T-helper 1 cell treated with Interleukin-12 subunit alpha and Interleukin-12 subunit beta and Interleukin-4 antibody, amounts not matched to agents 30 μg/mL and 1 μg/mL, for 36 hours (primary cell): Measurements from ENCODE around the gene CA5A.
"Not testable (repeated sequence)": the region's sequence is repeated elsewhere in the genome, so short reads cannot be mapped to it uniquely, and the experiment has no call there.

Source experiments
- H3K27ac Mint-ChIP-seq: one replicate; pipeline ENCODE4 v1.8.0; 2021; ENCODE audit warnings: mild to moderate bottlenecking, mixed read lengths
- H3K27me3 Mint-ChIP-seq: one replicate; pipeline ENCODE4 v1.8.0; 2021; ENCODE audit warnings: low read depth, mixed read lengths
- H3K36me3 Mint-ChIP-seq: one replicate; pipeline ENCODE4 v1.8.0; 2021; ENCODE audit warnings: low read depth, mixed read lengths
- H3K4me1 Mint-ChIP-seq: one replicate; pipeline ENCODE4 v1.8.0; 2021; ENCODE audit warnings: low read depth, mixed read lengths
- H3K4me3 Mint-ChIP-seq: one replicate; pipeline ENCODE4 v1.8.0; 2021; ENCODE audit warnings: mild to moderate bottlenecking, moderate library complexity, mixed read lengths
- H3K9me3 Mint-ChIP-seq: one replicate; pipeline ENCODE4 v1.8.0; 2021; ENCODE audit warnings: mixed read lengths

CA5A gene

GRCh38 chr16:87888346-87888745 lies 48.0 kb downstream of the CA5A start:
- H3K27ac Mint-ChIP-seq, H3K4me1 Mint-ChIP-seq, H3K27me3 Mint-ChIP-seq, H3K36me3 Mint-ChIP-seq, H3K9me3 Mint-ChIP-seq, H3K4me3 Mint-ChIP-seq: not testable (repeated sequence)

- not testable (repeated sequence) for H3K4me1 Mint-ChIP-seq, H3K4me3 Mint-ChIP-seq, H3K9me3 Mint-ChIP-seq, H3K36me3 Mint-ChIP-seq, H3K27me3 Mint-ChIP-seq, H3K27ac Mint-ChIP-seq
These were observed 48.4 kb downstream of the CA5A start for GRCh38 chr16:87887931-87888330.

GRCh38 chr16:87885371-87885967 lies 50.9 kb downstream of the CA5A start:
- H3K27ac Mint-ChIP-seq = not testable (repeated sequence)

GRCh38 chr16:87882436-87883019 lies 53.8 kb downstream of the CA5A start:
- H3K4me1 Mint-ChIP-seq = peaks cover 5% of the 10 kb centered on the region
- H3K36me3 Mint-ChIP-seq = peaks cover 3% of the 10 kb centered on the region
- no peak overlapping the region for H3K4me3 Mint-ChIP-seq
- H3K27ac Mint-ChIP-seq = no peak overlapping the region
- peaks cover 9% of the 10 kb centered on the region for H3K9me3 Mint-ChIP-seq
- H3K27me3 Mint-ChIP-seq = peaks cover 3% of the 10 kb centered on the region

More at GRCh38 chr16:87885371-87885967, 50.9 kb downstream of the CA5A start:
- H3K27me3 Mint-ChIP-seq, H3K36me3 Mint-ChIP-seq, H3K4me3 Mint-ChIP-seq, H3K4me1 Mint-ChIP-seq, H3K9me3 Mint-ChIP-seq: not testable (repeated sequence)

GRCh38 chr16:87881324-87882200 lies 54.8 kb downstream of the CA5A start:
- Mint-ChIP-seq H3K4me3 (no peak overlapping the region), H3K27ac (no peak overlapping the region), H3K4me1 (peaks cover 7% of the 10 kb centered on the region), H3K9me3 (peaks cover 9% of the 10 kb centered on the region), H3K27me3 (peaks cover 3% of the 10 kb centered on the region), H3K36me3 (peaks cover 3% of the 10 kb centered on the region)

- Mint-ChIP-seq H3K36me3 (peaks cover 3% of the 10 kb centered on the region), H3K4me3 (no peak overlapping the region), H3K27me3 (no peaks in the 10 kb centered on the region), H3K9me3 (peaks cover 9% of the 10 kb centered on the region), H3K4me1 (peaks cover 8% of the 10 kb centered on the region), H3K27ac (no peak overlapping the region)
These were observed 56.1 kb downstream of the CA5A start for GRCh38 chr16:87880117-87880696.

GRCh38 chr16:87879411-87880013 lies 56.8 kb downstream of the CA5A start:
- Mint-ChIP-seq H3K27ac (peak overlapping the region; percentile 58), H3K4me1 (peaks cover 15% of the 10 kb centered on the region)
- not testable (repeated sequence) for H3K9me3 Mint-ChIP-seq, H3K27me3 Mint-ChIP-seq, H3K4me3 Mint-ChIP-seq, H3K36me3 Mint-ChIP-seq

GRCh38 chr16:87878704-87879103 lies 57.6 kb downstream of the CA5A start:
- Mint-ChIP-seq H3K27me3 (no peaks in the 10 kb centered on the region), H3K9me3 (peaks cover 9% of the 10 kb centered on the region), H3K4me1 (peaks cover 17% of the 10 kb centered on the region), H3K27ac (no peak overlapping the region), H3K36me3 (peaks cover 3% of the 10 kb centered on the region), H3K4me3 (no peak overlapping the region)

GRCh38 chr16:87877942-87878507 lies 58.3 kb downstream of the CA5A start:
- Mint-ChIP-seq H3K4me1 (peaks cover 19% of the 10 kb centered on the region), H3K27me3 (no peaks in the 10 kb centered on the region), H3K9me3 (peaks cover 9% of the 10 kb centered on the region), H3K27ac (no peak overlapping the region), H3K36me3 (peaks cover 3% of the 10 kb centered on the region), H3K4me3 (no peak overlapping the region)

GRCh38 chr16:87874639-87875427 lies 61.5 kb downstream of the CA5A start:
- Mint-ChIP-seq H3K27ac (peak overlapping the region; percentile 97), H3K4me3 (peak overlapping the region; percentile 79), H3K36me3 (peaks cover 3% of the 10 kb centered on the region), H3K4me1 (peaks cover 42% of the 10 kb centered on the region), H3K27me3 (no peaks in the 10 kb centered on the region), H3K9me3 (peaks cover 8% of the 10 kb centered on the region)

- Mint-ChIP-seq H3K27ac (peak overlapping the region; percentile 86), H3K4me3 (peak overlapping the region; percentile 48), H3K36me3 (peaks cover 20% of the 10 kb centered on the region), H3K4me1 (peaks cover 56% of the 10 kb centered on the region)
- not testable (repeated sequence) for H3K27me3 Mint-ChIP-seq, H3K9me3 Mint-ChIP-seq
These were observed 65.7 kb downstream of the CA5A start for GRCh38 chr16:87870418-87871291.

- Mint-ChIP-seq H3K36me3 (peaks cover 24% of the 10 kb centered on the region), H3K4me3 (peak overlapping the region; percentile 48), H3K27ac (peak overlapping the region; percentile 73), H3K4me1 (peaks cover 56% of the 10 kb centered on the region)
- not testable (repeated sequence) for H3K9me3 Mint-ChIP-seq, H3K27me3 Mint-ChIP-seq
These were observed 66.4 kb downstream of the CA5A start for GRCh38 chr16:87869879-87870417.
